WTC11 (cell line): ENCODE measurements around the gene SLC2A4RG. TPM values are rescaled to one million over a fixed set of nuclear protein-coding genes. Genes with fewer than 3 reads are reported as not detected.
A peak's percentile ranks its signal among the peaks of the same experiment; 100 is the strongest.

Source experiments
- ATAC-seq: fragments of 200-7000 bp; cut with Tn5 transposase; 2 replicates; pipeline ENCODE4 v1.10.0; 2021; ENCODE audit warnings: mild to moderate bottlenecking, moderate library complexity
- CTCF ChIA-PET: fragments of 300-600 bp; sonication (Branson Sonifier 250); formaldehyde crosslinking; loops from one replicate; lab custom pipeline; 2021; ENCODE audit warnings: antibody characterized with exemption; lab: Charles Lee
- POLR2A ChIA-PET: fragments of 350-600 bp; sonication (Branson Sonifier 250); formaldehyde crosslinking; loops from one replicate; lab custom pipeline; 2021; ENCODE audit warnings: antibody characterized with exemption; lab: Charles Lee
- DNase-seq: peaks from one replicate; pipeline ENCODE4 v3.0.0; 2021; ENCODE audit warnings: low spot score
- H3K27ac Mint-ChIP-seq: 2 replicates; pipeline ENCODE4 v1.8.0; 2021; ENCODE audit warnings: mixed read lengths
- H3K27me3 Mint-ChIP-seq: 2 replicates; pipeline ENCODE4 v1.8.0; 2021; ENCODE audit warnings: low read depth, mild to moderate bottlenecking, moderate library complexity, mixed read lengths
- H3K36me3 Mint-ChIP-seq: 2 replicates; pipeline ENCODE4 v1.8.0; 2021; ENCODE audit warnings: mixed read lengths
- H3K4me1 Mint-ChIP-seq: 2 replicates; pipeline ENCODE4 v1.8.0; 2022; ENCODE audit warnings: mixed read lengths
- H3K4me3 Mint-ChIP-seq: 2 replicates; pipeline ENCODE4 v1.8.0; 2021; ENCODE audit warnings: mild to moderate bottlenecking, moderate library complexity, mixed read lengths
- H3K9me3 Mint-ChIP-seq: 2 replicates; pipeline ENCODE4 v1.8.0; 2021; ENCODE audit warnings: mixed read lengths
- ATF1 ChIP-seq: sonication (generic); formaldehyde crosslinking; IDR thresholded peaks from 2 replicates; pipeline ENCODE4 v1.8.1; 2023; ENCODE audit warnings: mild to moderate bottlenecking, moderate library complexity, missing genetic modification reagents
- CBFB ChIP-seq: sonication (generic); formaldehyde crosslinking; IDR thresholded peaks from 2 replicates; pipeline ENCODE4 v1.8.1; 2022; ENCODE audit warnings: mild to moderate bottlenecking, low read depth, missing genetic modification reagents
- ELF4 ChIP-seq: sonication (generic); formaldehyde crosslinking; IDR thresholded peaks from 2 replicates; pipeline ENCODE4 v1.8.1; 2022; ENCODE audit warnings: low read depth, mild to moderate bottlenecking, moderate library complexity, missing genetic modification reagents
- ESRRA ChIP-seq: sonication (generic); formaldehyde crosslinking; IDR thresholded peaks from 2 replicates; pipeline ENCODE4 v1.8.1; 2022; ENCODE audit warnings: mild to moderate bottlenecking, missing genetic modification reagents, borderline replicate concordance
- GTF2I ChIP-seq: fragments of 250-450 bp; sonication (Bioruptor Pico); conservative IDR thresholded peaks from 2 replicates; pipeline ENCODE4 v1.4.0; 2021; ENCODE audit warnings: mild to moderate bottlenecking
- NFYB ChIP-seq: sonication (generic); formaldehyde crosslinking; conservative IDR thresholded peaks from 2 replicates; pipeline ENCODE4 v1.8.0; 2022; ENCODE audit warnings: low read depth, missing genetic modification reagents
- SMAD3 ChIP-seq: sonication (generic); formaldehyde crosslinking; IDR thresholded peaks from 2 replicates; pipeline ENCODE4 v1.8.0; 2022; ENCODE audit warnings: missing genetic modification reagents, mild to moderate bottlenecking, borderline replicate concordance
- SP1 ChIP-seq: sonication (generic); formaldehyde crosslinking; conservative IDR thresholded peaks from 2 replicates; pipeline ENCODE4 v1.8.1; 2022; ENCODE audit warnings: missing genetic modification reagents
- TEAD4 ChIP-seq: sonication (generic); formaldehyde crosslinking; IDR thresholded peaks from 2 replicates; pipeline ENCODE4 v1.8.0; 2022; ENCODE audit warnings: mild to moderate bottlenecking, missing genetic modification reagents
- TP53 ChIP-seq: sonication (generic); formaldehyde crosslinking; IDR thresholded peaks from 2 replicates; pipeline ENCODE4 v1.8.1; 2023; ENCODE audit warnings: mild to moderate bottlenecking, missing genetic modification reagents
- total RNA-seq: library from RNA; stranded (reverse); gene quantifications from 3 replicates; pipeline ENCODE4 v1.2.3, GENCODE V29; 2021
- TF ChIP-seq, protein P1 (sequence below): fragments of 250-450 bp; sonication (Bioruptor Pico); IDR thresholded peaks from 2 replicates; pipeline ENCODE4 v2.1.2; 2022; ENCODE audit warnings: mild to moderate bottlenecking, moderate library complexity
- TF ChIP-seq, protein P2 (sequence below): sonication (generic); formaldehyde crosslinking; IDR thresholded peaks from 2 replicates; pipeline ENCODE4 v1.8.1; 2022; ENCODE audit warnings: low read depth, mild to moderate bottlenecking, moderate library complexity, missing genetic modification reagents, borderline replicate concordance
- TF ChIP-seq, protein P3 (sequence below): sonication (generic); formaldehyde crosslinking; IDR thresholded peaks from 2 replicates; pipeline ENCODE4 v1.8.1; 2022; ENCODE audit warnings: mild to moderate bottlenecking, moderate library complexity, missing genetic modification reagents
- TF ChIP-seq, protein P4 (sequence below): sonication (generic); formaldehyde crosslinking; IDR thresholded peaks from 2 replicates; pipeline ENCODE4 v1.8.0; 2022; ENCODE audit warnings: mild to moderate bottlenecking, missing genetic modification reagents
- TF ChIP-seq, protein P5 (sequence below): sonication (generic); formaldehyde crosslinking; IDR thresholded peaks from 2 replicates; pipeline ENCODE4 v1.8.0; 2022; ENCODE audit warnings: mild to moderate bottlenecking, missing genetic modification reagents
- TF ChIP-seq, protein P6 (sequence below): sonication (generic); formaldehyde crosslinking; IDR thresholded peaks from 2 replicates; pipeline ENCODE4 v1.8.0; 2023; ENCODE audit warnings: missing genetic modification reagents

SLC2A4RG gene
- total RNA-seq, 1 experiment from 2014 or later, result 43.3 TPM

DNA sequence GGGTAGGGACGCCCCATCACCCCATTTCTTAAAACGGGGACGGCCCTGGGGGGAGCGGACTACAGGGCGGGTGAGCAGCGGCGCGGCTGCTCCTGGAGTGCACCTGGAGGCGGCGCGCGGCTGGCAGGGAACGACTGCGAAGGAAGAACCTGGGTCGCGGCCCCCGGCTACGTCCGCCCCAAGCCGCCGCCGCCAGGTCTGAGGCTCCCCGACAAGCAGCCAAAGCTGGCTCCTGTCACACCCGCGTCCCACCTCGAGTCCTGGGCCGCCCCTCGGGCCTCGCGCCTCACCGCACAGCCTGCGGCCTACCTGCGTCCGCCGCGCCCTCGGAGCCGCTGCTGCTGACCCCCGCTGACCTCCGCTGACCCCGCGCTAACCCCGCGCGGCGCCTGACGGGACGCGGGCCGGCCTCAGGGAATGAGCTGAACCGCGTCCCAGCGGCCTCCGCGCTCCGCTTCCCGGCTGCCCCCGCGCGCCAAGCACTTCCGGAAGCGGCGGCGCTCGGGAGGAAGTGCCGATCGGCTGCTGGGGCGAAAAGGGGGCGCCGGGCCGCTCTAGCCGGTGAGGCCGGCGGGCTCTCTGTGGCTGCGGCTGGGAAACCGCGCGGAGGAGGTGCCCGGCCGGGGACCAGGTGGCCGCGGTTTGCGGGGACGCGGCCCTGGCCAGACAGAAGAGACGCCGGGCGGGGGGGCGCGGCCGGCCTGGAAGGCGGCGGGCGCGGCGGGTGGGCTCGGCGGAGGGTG is 31.8 kb upstream of the SLC2A4RG start, which contains the start of the genes ARFRP1 and ZGPAT (continued):
- TF ChIP-seq, protein P1, sequence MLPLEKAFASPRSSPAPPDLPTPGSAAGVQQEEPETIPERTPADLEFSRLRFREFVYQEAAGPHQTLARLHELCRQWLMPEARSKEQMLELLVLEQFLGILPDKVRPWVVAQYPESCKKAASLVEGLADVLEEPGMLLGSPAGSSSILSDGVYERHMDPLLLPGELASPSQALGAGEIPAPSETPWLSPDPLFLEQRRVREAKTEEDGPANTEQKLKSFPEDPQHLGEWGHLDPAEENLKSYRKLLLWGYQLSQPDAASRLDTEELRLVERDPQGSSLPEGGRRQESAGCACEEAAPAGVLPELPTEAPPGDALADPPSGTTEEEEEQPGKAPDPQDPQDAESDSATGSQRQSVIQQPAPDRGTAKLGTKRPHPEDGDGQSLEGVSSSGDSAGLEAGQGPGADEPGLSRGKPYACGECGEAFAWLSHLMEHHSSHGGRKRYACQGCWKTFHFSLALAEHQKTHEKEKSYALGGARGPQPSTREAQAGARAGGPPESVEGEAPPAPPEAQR (CRISPR knock-in tag), result no peak
- TF ChIP-seq NFYB (CRISPR knock-in tag) (no peak), SMAD3 (no peak), TP53 (CRISPR knock-in tag) (peak; percentile 64; the same call in 1 of the 2 replicates), TEAD4 (no peak), CBFB (CRISPR knock-in tag) (peak; percentile 98), GTF2I (CRISPR knock-in tag) (no peak), ATF1 (CRISPR knock-in tag) (0 out of 2 replicates have a peak, but pooled peaks have one; percentile 59)
- TF ChIP-seq, protein P2, sequence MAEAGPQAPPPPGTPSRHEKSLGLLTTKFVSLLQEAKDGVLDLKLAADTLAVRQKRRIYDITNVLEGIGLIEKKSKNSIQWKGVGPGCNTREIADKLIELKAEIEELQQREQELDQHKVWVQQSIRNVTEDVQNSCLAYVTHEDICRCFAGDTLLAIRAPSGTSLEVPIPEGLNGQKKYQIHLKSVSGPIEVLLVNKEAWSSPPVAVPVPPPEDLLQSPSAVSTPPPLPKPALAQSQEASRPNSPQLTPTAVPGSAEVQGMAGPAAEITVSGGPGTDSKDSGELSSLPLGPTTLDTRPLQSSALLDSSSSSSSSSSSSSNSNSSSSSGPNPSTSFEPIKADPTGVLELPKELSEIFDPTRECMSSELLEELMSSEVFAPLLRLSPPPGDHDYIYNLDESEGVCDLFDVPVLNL (CRISPR knock-in tag), result no peak
- TF ChIP-seq, protein P3, sequence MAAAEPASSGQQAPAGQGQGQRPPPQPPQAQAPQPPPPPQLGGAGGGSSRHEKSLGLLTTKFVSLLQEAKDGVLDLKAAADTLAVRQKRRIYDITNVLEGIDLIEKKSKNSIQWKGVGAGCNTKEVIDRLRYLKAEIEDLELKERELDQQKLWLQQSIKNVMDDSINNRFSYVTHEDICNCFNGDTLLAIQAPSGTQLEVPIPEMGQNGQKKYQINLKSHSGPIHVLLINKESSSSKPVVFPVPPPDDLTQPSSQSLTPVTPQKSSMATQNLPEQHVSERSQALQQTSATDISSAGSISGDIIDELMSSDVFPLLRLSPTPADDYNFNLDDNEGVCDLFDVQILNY (CRISPR knock-in tag), result peak; percentile 89
- TF ChIP-seq, protein P4, sequence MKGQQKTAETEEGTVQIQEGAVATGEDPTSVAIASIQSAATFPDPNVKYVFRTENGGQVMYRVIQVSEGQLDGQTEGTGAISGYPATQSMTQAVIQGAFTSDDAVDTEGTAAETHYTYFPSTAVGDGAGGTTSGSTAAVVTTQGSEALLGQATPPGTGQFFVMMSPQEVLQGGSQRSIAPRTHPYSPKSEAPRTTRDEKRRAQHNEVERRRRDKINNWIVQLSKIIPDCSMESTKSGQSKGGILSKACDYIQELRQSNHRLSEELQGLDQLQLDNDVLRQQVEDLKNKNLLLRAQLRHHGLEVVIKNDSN (CRISPR knock-in tag), result peak; percentile 0; the same call in 1 of the 2 replicates

DNA sequence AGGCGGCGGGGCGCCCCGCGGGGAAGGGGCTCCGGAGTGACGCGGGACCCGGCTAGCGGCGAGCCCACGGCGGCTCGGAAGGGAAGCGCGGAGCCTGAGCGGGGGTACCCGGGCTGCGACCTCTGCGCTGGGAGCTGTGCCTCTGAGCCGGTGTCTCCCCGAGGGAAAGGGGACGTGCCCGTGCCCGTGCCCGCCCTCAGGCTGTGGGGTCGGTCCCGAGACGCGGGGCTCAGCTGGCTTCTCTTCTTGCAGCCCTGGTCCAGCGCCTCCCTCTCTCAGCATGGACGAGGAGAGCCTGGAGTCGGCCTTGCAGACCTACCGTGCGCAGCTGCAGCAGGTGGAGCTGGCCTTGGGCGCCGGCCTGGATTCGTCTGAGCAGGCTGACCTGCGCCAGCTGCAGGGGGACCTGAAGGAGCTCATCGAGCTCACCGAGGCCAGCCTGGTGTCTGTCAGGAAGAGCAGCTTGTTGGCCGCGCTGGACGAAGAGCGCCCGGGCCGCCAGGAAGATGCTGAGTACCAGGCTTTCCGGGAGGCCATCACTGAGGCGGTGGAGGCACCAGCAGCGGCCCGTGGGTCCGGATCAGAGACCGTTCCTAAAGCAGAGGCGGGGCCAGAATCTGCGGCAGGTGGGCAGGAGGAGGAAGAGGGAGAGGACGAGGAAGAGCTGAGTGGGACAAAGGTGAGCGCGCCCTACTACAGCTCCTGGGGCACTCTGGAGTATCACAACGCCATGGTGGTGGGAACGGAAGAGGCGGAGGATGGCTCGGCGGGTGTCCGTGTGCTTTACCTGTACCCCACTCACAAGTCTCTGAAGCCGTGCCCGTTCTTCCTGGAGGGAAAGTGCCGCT is 31.1 kb upstream of the SLC2A4RG start:
- CTCF ChIA-PET, result interaction anchor here (0.6 to 2.7 kb wide), 20 partner anchors 9 to 272 kb away, joined by 3 to 25 read pairs (median 4); partner anchors contain the start of genes LIME1, PRPF6, PTK6 and SLC2A4RG
- peaks cover 54% of the 10 kb centered on the region for H3K36me3 Mint-ChIP-seq
- ATAC-seq (no peak), DNase-seq (no peak)
- H3K4me3 Mint-ChIP-seq, result peak overlapping the region; percentile 78
- TF ChIP-seq, protein P5, sequence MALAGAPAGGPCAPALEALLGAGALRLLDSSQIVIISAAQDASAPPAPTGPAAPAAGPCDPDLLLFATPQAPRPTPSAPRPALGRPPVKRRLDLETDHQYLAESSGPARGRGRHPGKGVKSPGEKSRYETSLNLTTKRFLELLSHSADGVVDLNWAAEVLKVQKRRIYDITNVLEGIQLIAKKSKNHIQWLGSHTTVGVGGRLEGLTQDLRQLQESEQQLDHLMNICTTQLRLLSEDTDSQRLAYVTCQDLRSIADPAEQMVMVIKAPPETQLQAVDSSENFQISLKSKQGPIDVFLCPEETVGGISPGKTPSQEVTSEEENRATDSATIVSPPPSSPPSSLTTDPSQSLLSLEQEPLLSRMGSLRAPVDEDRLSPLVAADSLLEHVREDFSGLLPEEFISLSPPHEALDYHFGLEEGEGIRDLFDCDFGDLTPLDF (CRISPR knock-in tag), result 0 out of 2 replicates have a peak, but pooled peaks have one; percentile 6
- TF ChIP-seq TEAD4 (no peak), ESRRA (CRISPR knock-in tag) (no peak), SP1 (CRISPR knock-in tag) (no peak), ELF4 (no peak)
- TF ChIP-seq, protein P2 (CRISPR knock-in tag), result no peak
- TF ChIP-seq, protein P6, sequence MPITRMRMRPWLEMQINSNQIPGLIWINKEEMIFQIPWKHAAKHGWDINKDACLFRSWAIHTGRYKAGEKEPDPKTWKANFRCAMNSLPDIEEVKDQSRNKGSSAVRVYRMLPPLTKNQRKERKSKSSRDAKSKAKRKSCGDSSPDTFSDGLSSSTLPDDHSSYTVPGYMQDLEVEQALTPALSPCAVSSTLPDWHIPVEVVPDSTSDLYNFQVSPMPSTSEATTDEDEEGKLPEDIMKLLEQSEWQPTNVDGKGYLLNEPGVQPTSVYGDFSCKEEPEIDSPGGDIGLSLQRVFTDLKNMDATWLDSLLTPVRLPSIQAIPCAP (CRISPR knock-in tag), result no peak
- POLR2A ChIA-PET, result interaction anchor here (0.5 to 1.6 kb wide), 6 partner anchors 30 to 265 kb away, joined by 3 to 7 read pairs (median 3); partner anchors contain the start of genes RTEL1 and TPD52L2
- H3K9me3 Mint-ChIP-seq, result no peaks in the 10 kb centered on the region
- peaks cover 10% of the 10 kb centered on the region for H3K4me1 Mint-ChIP-seq
- no peaks in the 10 kb centered on the region for H3K27me3 Mint-ChIP-seq
- H3K27ac Mint-ChIP-seq, result peak overlapping the region; percentile 58
